ENCODE data around the gene LSM14B.

DNA sequence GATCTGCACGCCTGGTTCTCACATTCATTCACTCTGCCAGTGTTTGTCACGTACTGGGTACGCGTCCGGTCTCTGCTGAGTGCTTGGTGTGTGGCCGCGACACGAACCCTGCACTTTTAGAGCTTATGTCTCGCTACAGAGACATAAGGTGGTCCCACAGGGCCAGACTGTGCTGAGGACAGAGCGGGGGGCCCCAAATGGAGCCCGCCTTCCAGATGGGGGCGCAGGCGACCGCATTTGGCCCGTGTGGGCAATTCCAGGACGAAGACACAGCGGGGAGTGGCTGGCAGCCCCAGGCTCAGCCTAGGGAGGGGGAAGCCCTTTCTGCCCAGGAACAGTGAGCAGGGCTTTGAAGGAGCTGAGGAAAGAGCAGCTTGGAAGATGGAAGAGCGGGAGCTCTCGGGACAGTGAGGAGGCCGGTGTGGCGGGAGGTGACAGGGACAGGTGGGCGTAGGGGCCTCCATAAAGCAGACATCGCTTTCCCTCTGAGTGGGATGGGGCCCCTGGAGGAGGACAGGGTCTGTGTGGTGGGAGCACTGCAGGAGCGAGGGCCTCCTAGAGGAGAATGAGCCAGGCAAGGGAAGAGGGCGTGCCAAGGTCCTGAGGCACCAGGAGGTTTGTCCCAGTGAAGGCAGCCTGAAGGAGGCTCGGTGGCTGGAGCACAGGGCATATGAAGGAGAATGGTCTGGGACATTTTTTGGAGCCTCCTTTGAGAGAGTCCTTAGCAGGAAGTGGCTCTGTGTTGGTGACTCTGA, 52.8 kb downstream of the LSM14B start:
- TF ChIP-seq CTCF (conservative IDR thresholded peaks at IDR 0.05 in 1 of 2, IDR thresholded peaks at IDR 0.05 in 1 of 2; ENCODE audit: extremely low read depth in 1 of 2, insufficient read depth in 1 of 2, low read depth in 1 of 2, low read length in 2 of 2): no peak
- TF ChIP-seq EZH2 (IDR thresholded peaks at IDR 0.05; ENCODE audit: borderline replicate concordance, low read length): no peak

Measured in mammary epithelial cell (primary cell).